Measurements from ENCODE around the gene INO80E.
A peak's percentile ranks its signal among the peaks of the same experiment; 100 is the strongest.

Gene INO80E

DNA sequence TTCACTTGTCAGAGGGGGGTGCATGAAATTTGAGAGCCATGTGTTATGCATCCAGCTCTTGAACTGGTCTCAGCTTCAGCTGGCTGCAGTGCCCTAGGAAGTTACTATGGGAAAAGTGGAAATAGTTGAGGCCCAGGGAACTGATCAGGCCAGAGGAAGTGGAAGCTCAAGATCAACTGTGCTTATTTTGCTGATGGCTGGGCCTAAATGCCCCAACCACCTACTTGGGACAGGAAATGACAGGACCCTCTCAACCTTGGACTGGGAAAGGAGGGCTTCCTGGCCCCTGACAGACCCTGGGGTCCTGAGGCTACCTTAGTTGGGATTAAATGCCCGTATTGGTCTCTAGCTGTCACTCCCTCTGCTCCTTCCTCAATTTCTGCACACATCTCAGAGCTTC is 23.5 kb upstream of the INO80E start:
- Histone ChIP-seq H3K27ac (no peak overlapping the region), H3K4me3 (no peak overlapping the region)
- no peak for DNase-seq (ENCODE audit: low spot score)
- TF ChIP-seq, protein P1, sequence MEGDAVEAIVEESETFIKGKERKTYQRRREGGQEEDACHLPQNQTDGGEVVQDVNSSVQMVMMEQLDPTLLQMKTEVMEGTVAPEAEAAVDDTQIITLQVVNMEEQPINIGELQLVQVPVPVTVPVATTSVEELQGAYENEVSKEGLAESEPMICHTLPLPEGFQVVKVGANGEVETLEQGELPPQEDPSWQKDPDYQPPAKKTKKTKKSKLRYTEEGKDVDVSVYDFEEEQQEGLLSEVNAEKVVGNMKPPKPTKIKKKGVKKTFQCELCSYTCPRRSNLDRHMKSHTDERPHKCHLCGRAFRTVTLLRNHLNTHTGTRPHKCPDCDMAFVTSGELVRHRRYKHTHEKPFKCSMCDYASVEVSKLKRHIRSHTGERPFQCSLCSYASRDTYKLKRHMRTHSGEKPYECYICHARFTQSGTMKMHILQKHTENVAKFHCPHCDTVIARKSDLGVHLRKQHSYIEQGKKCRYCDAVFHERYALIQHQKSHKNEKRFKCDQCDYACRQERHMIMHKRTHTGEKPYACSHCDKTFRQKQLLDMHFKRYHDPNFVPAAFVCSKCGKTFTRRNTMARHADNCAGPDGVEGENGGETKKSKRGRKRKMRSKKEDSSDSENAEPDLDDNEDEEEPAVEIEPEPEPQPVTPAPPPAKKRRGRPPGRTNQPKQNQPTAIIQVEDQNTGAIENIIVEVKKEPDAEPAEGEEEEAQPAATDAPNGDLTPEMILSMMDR (IDR thresholded peaks at IDR 0.05) = no peak

DNA sequence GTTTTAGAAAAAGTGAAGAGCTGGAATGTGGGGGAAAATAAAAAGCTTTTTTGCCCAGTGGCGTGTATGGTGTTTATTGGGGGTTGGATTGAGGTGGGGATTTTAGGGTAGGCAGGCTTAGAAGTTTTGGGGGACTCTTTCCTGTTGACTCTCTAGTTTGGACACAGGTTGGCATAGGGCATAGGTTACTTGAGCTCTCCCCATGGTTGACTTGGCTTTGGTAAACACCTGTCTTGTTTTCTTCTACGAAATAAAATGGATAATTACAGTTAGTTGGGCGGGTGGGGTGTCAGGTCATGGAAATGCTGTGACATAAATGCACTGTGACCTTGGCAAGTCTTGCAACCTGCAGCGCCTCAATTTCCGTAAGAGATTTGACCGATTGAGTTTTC is 23.1 kb upstream of the INO80E start:
- no peak for DNase-seq (ENCODE audit: low spot score)
- TF ChIP-seq, protein P1 (IDR thresholded peaks at IDR 0.05) = no peak
- Histone ChIP-seq H3K27ac (peak overlapping the region in 1 of 2 donors; percentile 94), H3K4me3 (peak overlapping the region; percentile 89)

DNA sequence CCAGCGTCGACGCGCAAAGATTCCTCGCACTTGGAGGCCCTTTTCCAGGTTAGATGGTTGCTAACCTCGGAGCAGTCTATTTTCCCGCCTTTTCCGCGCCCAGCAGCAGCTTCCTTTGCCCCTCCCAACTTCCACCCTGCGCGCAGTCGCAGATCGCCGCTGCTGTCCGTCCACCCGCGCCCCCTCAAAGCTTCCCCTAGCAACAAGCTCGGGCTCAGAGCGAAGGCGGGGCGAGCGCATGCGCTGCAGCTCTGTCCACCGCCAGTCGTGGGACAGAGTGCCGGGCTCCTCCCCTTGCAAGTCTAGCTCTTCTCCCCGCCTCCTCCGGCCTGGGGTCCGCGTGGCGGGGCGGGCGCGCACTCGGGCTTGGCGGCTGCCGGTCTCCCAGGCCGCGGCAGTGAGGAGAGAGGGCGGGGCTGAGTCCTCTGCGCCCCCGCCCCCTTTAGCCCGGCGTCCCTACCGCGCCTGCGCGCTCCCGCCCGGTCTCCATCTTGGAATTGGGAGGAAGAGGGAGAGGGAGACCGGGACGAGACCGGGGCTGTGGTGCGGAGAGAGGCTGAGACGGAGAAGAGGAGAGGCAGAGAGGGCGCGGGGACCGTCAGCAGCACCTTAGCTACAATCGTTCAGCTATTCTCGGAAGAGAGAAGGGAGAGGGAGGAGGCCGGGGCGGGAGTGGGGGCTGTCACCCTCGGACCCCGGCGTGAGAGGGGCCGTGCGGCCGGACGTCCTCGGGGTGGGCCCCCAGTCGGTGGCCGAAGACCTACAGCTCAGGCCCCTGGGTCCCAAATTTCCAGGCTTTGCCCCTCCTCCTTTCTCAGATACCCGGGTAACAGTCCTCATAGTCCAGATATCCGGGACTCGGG is 22.4 kb upstream of the INO80E start, which contains the start of gene TAOK2:
TAOK2 (plus strand) TSS at position 485 of the 863 bp plus-strand sequence. CDS start 3,905 bp downstream, outside the sequence.
- DNase-seq (ENCODE audit: low spot score) = peak; percentile 100
- Histone ChIP-seq H3K4me3 (peak within 1 kb of the TSS; percentile 89), H3K27ac (peak within 1 kb of the TSS; percentile 93 to 94)
- TF ChIP-seq, protein P1 (IDR thresholded peaks at IDR 0.05) = no peak

DNA sequence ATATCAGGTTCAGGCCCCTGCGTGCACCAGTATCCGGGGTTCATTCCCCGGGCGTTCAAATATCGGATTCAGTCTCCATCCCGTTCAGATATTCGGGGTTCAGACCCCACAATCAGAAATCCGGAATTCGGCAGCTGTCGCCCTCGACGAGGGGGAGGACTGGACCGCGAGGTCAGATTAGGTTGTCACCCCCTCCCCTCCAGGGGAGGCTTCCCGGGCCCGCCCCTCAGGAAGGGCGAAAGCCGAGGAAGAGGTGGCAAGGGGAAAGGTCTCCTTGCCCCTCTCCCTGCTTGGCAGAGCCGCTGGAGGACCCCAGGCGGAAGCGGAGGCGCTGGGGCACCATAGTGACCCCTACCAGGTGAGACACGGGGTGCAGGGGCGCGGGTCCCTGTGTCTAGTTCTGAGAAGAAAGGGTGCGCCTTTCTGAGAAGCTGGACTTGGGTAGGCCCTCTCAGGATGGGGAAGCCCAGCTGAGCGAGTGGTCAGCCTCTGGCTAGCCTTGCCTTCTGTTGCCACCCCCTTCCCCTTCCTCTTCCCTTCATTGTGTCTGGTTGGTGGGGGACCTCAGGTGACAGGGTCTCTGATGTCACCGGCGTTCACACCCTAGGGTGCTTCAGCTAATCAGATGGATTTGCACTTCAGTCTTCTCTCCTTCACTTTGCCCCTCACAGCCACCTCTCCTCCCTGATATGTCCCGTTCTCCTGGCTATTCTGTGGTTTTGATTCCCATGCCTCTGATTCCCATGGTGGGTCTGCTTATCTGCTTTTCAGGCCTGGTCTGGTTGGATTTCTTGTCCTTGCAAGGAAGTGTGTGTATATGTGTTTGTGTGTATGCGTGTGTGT is 21.5 kb upstream of the INO80E start:
- peak; percentile 77 for DNase-seq (ENCODE audit: low spot score)
- peak overlapping the region; percentile 93 to 94 for H3K27ac ChIP-seq

DNA sequence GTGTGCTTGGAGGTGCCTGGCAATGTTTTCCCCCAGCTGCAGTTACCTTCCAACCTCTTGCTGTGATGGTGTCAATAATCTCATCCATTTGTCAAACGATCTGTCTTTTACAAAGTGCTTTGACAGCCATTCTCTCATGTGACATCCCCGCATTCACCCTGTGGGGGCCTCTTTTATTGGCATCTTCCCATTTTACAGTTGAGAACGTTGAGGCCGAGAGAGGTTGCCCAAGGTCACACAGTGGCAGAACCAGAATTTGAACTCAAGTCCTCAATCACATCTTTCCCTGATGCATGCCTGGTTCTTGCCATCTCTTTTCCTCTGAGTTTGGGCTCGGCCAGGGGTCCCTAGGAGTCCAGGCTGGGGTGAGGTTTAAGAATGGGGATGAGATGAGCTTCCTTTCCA is 20.9 kb upstream of the INO80E start:
- DNase-seq (ENCODE audit: low spot score) = no peak
- TF ChIP-seq, protein P1 (IDR thresholded peaks at IDR 0.05) = no peak
- Histone ChIP-seq H3K27ac (peak overlapping the region in 1 of 2 donors; percentile 94), H3K4me3 (peak overlapping the region; percentile 89)

More for the DNA sequence above, 21.5 kb upstream of the INO80E start:
- TF ChIP-seq, protein P1 (IDR thresholded peaks at IDR 0.05) = no peak
- peak overlapping the region; percentile 89 for H3K4me3 ChIP-seq

DNA sequence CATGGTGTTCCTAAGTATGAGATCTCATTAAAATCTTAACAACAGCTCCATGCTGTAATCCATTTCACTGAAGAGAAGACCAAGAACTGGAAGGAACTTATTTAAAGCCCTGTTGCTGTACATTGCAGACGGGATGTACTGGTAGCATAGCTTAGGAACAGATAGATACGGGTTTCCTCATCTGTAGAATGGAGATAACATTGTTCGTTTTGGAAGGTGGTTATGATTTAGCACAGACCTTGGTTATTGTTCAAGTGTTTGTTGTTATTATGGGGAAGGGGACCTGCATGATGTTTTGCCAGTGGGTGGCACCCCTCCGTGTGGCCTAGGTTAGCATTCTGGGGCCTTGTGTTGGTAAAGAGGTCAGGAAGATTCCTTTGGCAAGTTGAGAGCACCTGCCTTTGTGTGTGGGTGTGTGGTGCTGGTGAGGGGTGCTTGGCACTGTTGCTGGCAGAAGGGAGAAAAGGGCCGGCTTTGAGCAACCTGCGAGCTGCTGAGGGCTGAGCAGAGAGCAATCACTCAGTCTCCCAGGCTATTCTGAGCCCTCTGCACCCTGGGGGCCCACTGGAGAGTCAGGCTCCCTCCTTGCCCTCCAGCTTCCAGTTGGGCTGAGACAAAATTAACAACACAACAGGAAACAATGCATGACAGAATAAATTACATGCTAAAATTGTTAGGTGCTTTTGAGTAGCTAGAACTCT is 20.1 kb upstream of the INO80E start:
- DNase-seq (ENCODE audit: low spot score) = no peak
- Histone ChIP-seq H3K4me3 (peak overlapping the region; percentile 89), H3K27ac (peak overlapping the region in 1 of 2 donors; percentile 94)
- TF ChIP-seq, protein P1 (IDR thresholded peaks at IDR 0.05) = no peak
